Astrocyte of the hippocampus (primary cell): ENCODE data around the gene TCIRG1.

ENCODE experiments used
- DNase-seq: peaks from one replicate; pipeline ENCODE4 v3.0.0; 2011; ENCODE audit warnings: low read depth, low spot score

The TCIRG1 gene

GRCh38 chr11:68037411-68038225 lies 1.2 kb upstream of the TCIRG1 start:
- no peak for DNase-seq

- DNase-seq, result no peak
Measured at GRCh38 chr11:68038226-68038717, 553 bp upstream of the TCIRG1 start.

GRCh38 chr11:68039526-68040086 lies 781 bp downstream of the TCIRG1 start:
- no peak for DNase-seq

GRCh38 chr11:68040101-68040956 lies 1.5 kb downstream of the TCIRG1 start:
- DNase-seq, result peak; percentile 59

GRCh38 chr11:68040957-68041591 lies 2.2 kb downstream of the TCIRG1 start:
- no peak for DNase-seq

GRCh38 chr11:68041617-68042218 lies 2.9 kb downstream of the TCIRG1 start:
- DNase-seq, result no peak

- no peak for DNase-seq
Measured at GRCh38 chr11:68042219-68043028, 3.6 kb downstream of the TCIRG1 start.

GRCh38 chr11:68043029-68043348 lies 4.2 kb downstream of the TCIRG1 start:
- no peak for DNase-seq

- DNase-seq, result no peak
Measured at GRCh38 chr11:68043349-68044144, 4.7 kb downstream of the TCIRG1 start.

GRCh38 chr11:68044145-68044813 lies 5.5 kb downstream of the TCIRG1 start:
- DNase-seq, result no peak

- DNase-seq, result no peak
Measured at GRCh38 chr11:68044898-68045351, 6.1 kb downstream of the TCIRG1 start.

GRCh38 chr11:68047437-68048290 lies 8.8 kb downstream of the TCIRG1 start:
- no peak for DNase-seq

GRCh38 chr11:68048681-68049508 lies 10.1 kb downstream of the TCIRG1 start:
- no peak for DNase-seq

- peak; percentile 85 for DNase-seq
Measured at GRCh38 chr11:68049509-68050370, 10.9 kb downstream of the TCIRG1 start.

GRCh38 chr11:68050371-68050841 lies 11.6 kb downstream of the TCIRG1 start:
- no peak for DNase-seq
